A549 (cell line): ENCODE results near the gene DLG2. TPM values are rescaled to one million over a fixed set of nuclear protein-coding genes. Genes with fewer than 3 reads are reported as not detected.

Experiments used
- ATAC-seq, 2 experiments: fragments of 200-7000 bp in 1 of 2; fragments of >200 bp in 1 of 2; cut with Nextera tagmentation in 1 of 2; cut with Tn5 transposase in 1 of 2; 3 replicates each; pipeline versions ENCODE4 v1.8.0 to v1.9.1; 2018 to 2020; ENCODE audit warnings: mild to moderate bottlenecking in 1 of 2, moderate library complexity in 1 of 2
- CTCF ChIA-PET: fragments of 300-600 bp; sonication (Branson Sonifier 250); formaldehyde crosslinking; extraction: SDS; loops from one replicate; lab custom pipeline; 2021; ENCODE audit warnings: antibody characterized with exemption, inconsistent platforms; lab: Yijun Ruan, JAX
- POLR2A ChIA-PET: fragments of 350-600 bp; formaldehyde crosslinking; extraction: SDS; loops from one replicate; lab custom pipeline; 2021; ENCODE audit warnings: antibody characterized with exemption, inconsistent platforms; lab: Yijun Ruan, JAX
- DNase-seq, 2 experiments: peaks; one replicate each; pipeline versions ENCODE4 v3.0.0 to v3.0.0-alpha.2; 2011 to 2016; ENCODE audit warnings: low read depth in 1 of 2, low spot score in 1 of 2
- FAIRE-seq: peaks from 2 replicates; lab custom pipeline; 2011; peaks lifted over from hg19 to GRCh38; lab: Jason Lieb, UNC
- H3K27ac ChIP-seq, 2 experiments: fragments of >200 bp; sonication (Bioruptor Twin); formaldehyde crosslinking; 3 replicates each; pipeline ENCODE4 v1.5.1; 2016 to 2017
- H3K4me1 ChIP-seq: fragments of >200 bp; sonication (Bioruptor Twin); formaldehyde crosslinking; 3 replicates; pipeline ENCODE4 v1.6.1; 2016
- H3K4me2 ChIP-seq: fragments of >200 bp; sonication (Bioruptor Twin); formaldehyde crosslinking; 3 replicates; pipeline ENCODE4 v1.6.1; 2016
- H3K4me3 ChIP-seq: fragments of >200 bp; sonication (Bioruptor Twin); formaldehyde crosslinking; 3 replicates; pipeline ENCODE4 v1.5.1; 2016
- H3K9me3 ChIP-seq: fragments of >200 bp; sonication (Bioruptor Twin); formaldehyde crosslinking; 3 replicates; pipeline ENCODE4 v1.6.1; 2016
- BCL3 ChIP-seq: fragments of >200 bp; sonication (Bioruptor Twin); formaldehyde crosslinking; IDR thresholded peaks from 3 replicates; pipeline ENCODE4 v1.6.1; 2016
- BHLHE40 ChIP-seq: IDR thresholded peaks from 2 replicates; pipeline ENCODE4 v1.6.1; 2012; ENCODE audit warnings: low read depth, low read length, inconsistent platforms
- CEBPB ChIP-seq, 2 experiments: fragments of >200 bp in 1 of 2; sonication (Bioruptor Twin) in 1 of 2; formaldehyde crosslinking in 1 of 2; IDR thresholded peaks; 2 replicates each; pipeline ENCODE4 v1.6.1; 2012 to 2016
- CHD2 ChIP-seq: fragments of 150-350 bp; IDR thresholded peaks from 2 replicates; pipeline ENCODE4 v1.6.1; 2014; ENCODE audit warnings: low read length; ENCODE audit not compliant: partially characterized antibody
- FOXS1 ChIP-seq: fragments of 250-450 bp; sonication (Bioruptor Pico); IDR thresholded peaks from 2 replicates; pipeline ENCODE4 v1.5.0; 2020; ENCODE audit warnings: mild to moderate bottlenecking, moderate library complexity
- HDAC2 ChIP-seq: fragments of 200-600 bp; sonication (generic); IDR thresholded peaks from 2 replicates; pipeline ENCODE4 v1.6.1; 2016
- JUNB ChIP-seq: fragments of >200 bp; sonication (Bioruptor Twin); formaldehyde crosslinking; IDR thresholded peaks from 2 replicates; pipeline ENCODE4 v1.6.1; 2016
- KDM5A ChIP-seq: fragments of 200-600 bp; sonication (generic); IDR thresholded peaks from 2 replicates; pipeline ENCODE4 v1.6.1; 2016; ENCODE audit warnings: antibody characterized with exemption, mild to moderate bottlenecking
- MAFK ChIP-seq: fragments of 450-650 bp; IDR thresholded peaks from 2 replicates; pipeline ENCODE4 v1.6.1; 2014; ENCODE audit not compliant: partially characterized antibody
- MAX ChIP-seq: IDR thresholded peaks from 2 replicates; pipeline ENCODE4 v1.6.1; 2012
- NFE2L2 ChIP-seq: fragments of 150-350 bp; conservative IDR thresholded peaks from 2 replicates; pipeline ENCODE4 v1.6.1; 2014; ENCODE audit warnings: low read length
- NPAS2 ChIP-seq: fragments of 250-450 bp; sonication (Bioruptor Pico); IDR thresholded peaks from 2 replicates; pipeline ENCODE4 v1.8.0; 2022; ENCODE audit warnings: mild to moderate bottlenecking, moderate library complexity, borderline replicate concordance
- NR3C1 ChIP-seq: fragments of >200 bp; sonication (Bioruptor Twin); formaldehyde crosslinking; IDR thresholded peaks from 3 replicates; pipeline ENCODE4 v1.6.1; 2017
- PBX3 ChIP-seq: IDR thresholded peaks from 2 replicates; pipeline ENCODE4 v1.6.1; 2012
- PHF8 ChIP-seq: fragments of 200-600 bp; sonication (generic); IDR thresholded peaks from 2 replicates; pipeline ENCODE4 v1.6.1; 2016; ENCODE audit warnings: low read depth, mild to moderate bottlenecking, antibody characterized with exemption, moderate library complexity, borderline replicate concordance
- POLR2A ChIP-seq: IDR thresholded peaks from 2 replicates; pipeline ENCODE4 v1.6.1; 2012; ENCODE audit warnings: mild to moderate bottlenecking, low read length
- RAD21 ChIP-seq, 2 experiments: fragments of >200 bp in 1 of 2; sonication (Bioruptor Twin) in 1 of 2; formaldehyde crosslinking in 1 of 2; IDR thresholded peaks in 1 of 2; conservative IDR thresholded peaks in 1 of 2; 2 replicates in 1 of 2; 3 replicates in 1 of 2; pipeline ENCODE4 v1.6.1; 2012 to 2018; ENCODE audit warnings: inconsistent platforms in 1 of 2
- RARB ChIP-seq: fragments of 250-450 bp; sonication (Bioruptor Pico); IDR thresholded peaks from 2 replicates; pipeline ENCODE4 v1.8.0; 2021; ENCODE audit warnings: mild to moderate bottlenecking, moderate library complexity
- RCOR1 ChIP-seq: fragments of 150-350 bp; IDR thresholded peaks from 2 replicates; pipeline ENCODE4 v1.6.1; 2014; ENCODE audit warnings: antibody characterized with exemption, low read length, low read depth
- RFX5 ChIP-seq: fragments of 450-650 bp; IDR thresholded peaks from 2 replicates; pipeline ENCODE4 v1.7.1; 2014; ENCODE audit warnings: antibody characterized with exemption, mild to moderate bottlenecking, moderate library complexity
- RNF2 ChIP-seq: fragments of 200-600 bp; sonication (generic); IDR thresholded peaks from 2 replicates; pipeline ENCODE4 v1.6.1; 2016; ENCODE audit warnings: low read depth, mild to moderate bottlenecking, antibody characterized with exemption, moderate library complexity, borderline replicate concordance
- ZC3H11A ChIP-seq: fragments of 450-650 bp; IDR thresholded peaks from 2 replicates; pipeline ENCODE4 v1.6.1; 2014; ENCODE audit warnings: antibody characterized with exemption, mild to moderate bottlenecking
- ZNF302 ChIP-seq: fragments of 250-450 bp; sonication (Bioruptor Pico); IDR thresholded peaks from 2 replicates; pipeline ENCODE4 v1.9.0; 2021; ENCODE audit warnings: inconsistent platforms, mild to moderate bottlenecking, moderate library complexity
- WGBS: methylation state at CpG from one replicate; pipeline ENCODE4 v1.1.6; 2017; ENCODE audit errors: missing lambda C conversion rate; 5-methylcytosine and 5-hydroxymethylcytosine counted together
- polyA plus RNA-seq, 4 experiments: library from polyadenylated mRNA; depleted of rRNA in 3 of 4; stranded (reverse); fragments of >200 nt; fragmentation: RNase III in 1 of 4; extraction: RNeasy Plus Mini Kit Qiagen cat#74134 plus additional on column Dnase treatment in 1 of 4; gene quantifications; 2 replicates in 3 of 4; 3 replicates in 1 of 4; pipeline ENCODE4 v1.2.3, GENCODE V29; 2011 to 2017
- TF ChIP-seq, protein P1 (sequence below): fragments of 250-450 bp; sonication (Bioruptor Pico); IDR thresholded peaks from 2 replicates; pipeline ENCODE4 v1.5.0; 2021; ENCODE audit warnings: mild to moderate bottlenecking, moderate library complexity, borderline replicate concordance
- TF ChIP-seq, protein P2 (sequence below): IDR thresholded peaks from 2 replicates; pipeline ENCODE4 v1.6.1; 2012; ENCODE audit warnings: low read depth, borderline replicate concordance
- TF ChIP-seq, protein P3 (sequence below): fragments of 150-350 bp; IDR thresholded peaks from 2 replicates; pipeline ENCODE4 v1.6.1; 2014; ENCODE audit warnings: low read depth, mild to moderate bottlenecking, low read length
- TF ChIP-seq, protein P4 (sequence below): fragments of 200-600 bp; sonication (generic); IDR thresholded peaks from 2 replicates; pipeline ENCODE4 v1.6.1; 2016; ENCODE audit warnings: antibody characterized with exemption, mild to moderate bottlenecking, moderate library complexity

Gene DLG2
- polyA plus RNA-seq, 2 of the 4 experiments (the other 2 are of a cell fraction): 0.26 to 0.79 TPM

GRCh38 chr11:84333221-84333620 is 1293.9 kb downstream of the DLG2 start (continued):
- no peak for TF ChIP-seq NPAS2 (CRISPR knock-in tag)

DNA sequence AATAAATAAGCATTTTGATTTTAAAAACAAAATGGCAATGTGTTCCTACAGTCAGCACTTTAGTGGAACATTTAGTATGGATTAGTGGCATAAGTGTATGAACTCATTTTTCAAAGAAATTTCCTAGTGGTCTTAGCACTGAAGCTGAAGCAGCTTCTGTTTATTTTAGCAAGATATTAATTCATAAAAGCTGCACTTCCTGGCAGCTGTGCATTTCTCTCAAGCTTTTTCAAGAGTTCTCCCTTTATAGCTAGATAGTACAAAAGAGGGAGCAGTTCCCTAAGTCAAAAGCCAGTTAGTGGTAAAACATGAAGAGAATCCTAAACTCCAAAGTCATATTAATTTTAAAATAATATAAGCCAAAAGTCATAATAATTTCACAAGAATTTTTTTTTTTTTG is 1304.9 kb downstream of the DLG2 start:
- no peak for DNase-seq

GRCh38 chr11:84319863-84320262 is 1307.3 kb downstream of the DLG2 start:
- ChIA-PET CTCF (no interaction called here), POLR2A (no interaction called here)
- H3K9me3 ChIP-seq: no peaks in the 10 kb centered on the region
- 1% methylated on average over 2 of the region's 2 CpGs for WGBS
- FAIRE-seq: no peak
- no peak for DNase-seq
- ATAC-seq: no peak
- H3K4me3 ChIP-seq: no peak overlapping the region
- H3K4me2 ChIP-seq: no peak overlapping the region
- H3K27ac ChIP-seq: no peak overlapping the region
- H3K4me1 ChIP-seq: no peaks in the 10 kb centered on the region
- TF ChIP-seq BCL3 (no peak), CEBPB (IDR thresholded peaks at IDR 0.05) (no peak), RFX5 (no peak), JUNB (no peak), RAD21 (conservative IDR thresholded peaks at IDR 0.05 in 1 of 2, IDR thresholded peaks at IDR 0.05 in 1 of 2) (no peak), MAFK (no peak), POLR2A (no peak), PHF8 (no peak), MAX (no peak), PBX3 (no peak), FOXS1 (CRISPR knock-in tag) (no peak), NR3C1 (no peak), NFE2L2 (no peak), CHD2 (no peak), ZC3H11A (no peak), ZNF302 (no peak)
- TF ChIP-seq, protein P1, sequence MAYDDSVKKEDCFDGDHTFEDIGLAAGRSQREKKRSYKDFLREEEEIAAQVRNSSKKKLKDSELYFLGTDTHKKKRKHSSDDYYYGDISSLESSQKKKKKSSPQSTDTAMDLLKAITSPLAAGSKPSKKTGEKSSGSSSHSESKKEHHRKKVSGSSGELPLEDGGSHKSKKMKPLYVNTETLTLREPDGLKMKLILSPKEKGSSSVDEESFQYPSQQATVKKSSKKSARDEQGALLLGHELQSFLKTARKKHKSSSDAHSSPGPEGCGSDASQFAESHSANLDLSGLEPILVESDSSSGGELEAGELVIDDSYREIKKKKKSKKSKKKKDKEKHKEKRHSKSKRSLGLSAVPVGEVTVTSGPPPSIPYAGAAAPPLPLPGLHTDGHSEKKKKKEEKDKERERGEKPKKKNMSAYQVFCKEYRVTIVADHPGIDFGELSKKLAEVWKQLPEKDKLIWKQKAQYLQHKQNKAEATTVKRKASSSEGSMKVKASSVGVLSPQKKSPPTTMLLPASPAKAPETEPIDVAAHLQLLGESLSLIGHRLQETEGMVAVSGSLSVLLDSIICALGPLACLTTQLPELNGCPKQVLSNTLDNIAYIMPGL (CRISPR knock-in tag): no peak
- TF ChIP-seq, protein P2, sequence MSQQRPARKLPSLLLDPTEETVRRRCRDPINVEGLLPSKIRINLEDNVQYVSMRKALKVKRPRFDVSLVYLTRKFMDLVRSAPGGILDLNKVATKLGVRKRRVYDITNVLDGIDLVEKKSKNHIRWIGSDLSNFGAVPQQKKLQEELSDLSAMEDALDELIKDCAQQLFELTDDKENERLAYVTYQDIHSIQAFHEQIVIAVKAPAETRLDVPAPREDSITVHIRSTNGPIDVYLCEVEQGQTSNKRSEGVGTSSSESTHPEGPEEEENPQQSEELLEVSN: no peak
- TF ChIP-seq, all 56 proteins: peak for 0

More for the DNA sequence above, 1304.9 kb downstream of the DLG2 start:
- no peaks in the 10 kb centered on the region for H3K4me1 ChIP-seq
- no peak overlapping the region for H3K27ac ChIP-seq
- no peak for FAIRE-seq
- TF ChIP-seq JUNB: no peak
- TF ChIP-seq RNF2: no peak
- TF ChIP-seq KDM5A: no peak
- TF ChIP-seq, protein P3, sequence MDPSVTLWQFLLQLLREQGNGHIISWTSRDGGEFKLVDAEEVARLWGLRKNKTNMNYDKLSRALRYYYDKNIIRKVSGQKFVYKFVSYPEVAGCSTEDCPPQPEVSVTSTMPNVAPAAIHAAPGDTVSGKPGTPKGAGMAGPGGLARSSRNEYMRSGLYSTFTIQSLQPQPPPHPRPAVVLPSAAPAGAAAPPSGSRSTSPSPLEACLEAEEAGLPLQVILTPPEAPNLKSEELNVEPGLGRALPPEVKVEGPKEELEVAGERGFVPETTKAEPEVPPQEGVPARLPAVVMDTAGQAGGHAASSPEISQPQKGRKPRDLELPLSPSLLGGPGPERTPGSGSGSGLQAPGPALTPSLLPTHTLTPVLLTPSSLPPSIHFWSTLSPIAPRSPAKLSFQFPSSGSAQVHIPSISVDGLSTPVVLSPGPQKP: no peak
- TF ChIP-seq HDAC2: no peak
- TF ChIP-seq, protein P4, sequence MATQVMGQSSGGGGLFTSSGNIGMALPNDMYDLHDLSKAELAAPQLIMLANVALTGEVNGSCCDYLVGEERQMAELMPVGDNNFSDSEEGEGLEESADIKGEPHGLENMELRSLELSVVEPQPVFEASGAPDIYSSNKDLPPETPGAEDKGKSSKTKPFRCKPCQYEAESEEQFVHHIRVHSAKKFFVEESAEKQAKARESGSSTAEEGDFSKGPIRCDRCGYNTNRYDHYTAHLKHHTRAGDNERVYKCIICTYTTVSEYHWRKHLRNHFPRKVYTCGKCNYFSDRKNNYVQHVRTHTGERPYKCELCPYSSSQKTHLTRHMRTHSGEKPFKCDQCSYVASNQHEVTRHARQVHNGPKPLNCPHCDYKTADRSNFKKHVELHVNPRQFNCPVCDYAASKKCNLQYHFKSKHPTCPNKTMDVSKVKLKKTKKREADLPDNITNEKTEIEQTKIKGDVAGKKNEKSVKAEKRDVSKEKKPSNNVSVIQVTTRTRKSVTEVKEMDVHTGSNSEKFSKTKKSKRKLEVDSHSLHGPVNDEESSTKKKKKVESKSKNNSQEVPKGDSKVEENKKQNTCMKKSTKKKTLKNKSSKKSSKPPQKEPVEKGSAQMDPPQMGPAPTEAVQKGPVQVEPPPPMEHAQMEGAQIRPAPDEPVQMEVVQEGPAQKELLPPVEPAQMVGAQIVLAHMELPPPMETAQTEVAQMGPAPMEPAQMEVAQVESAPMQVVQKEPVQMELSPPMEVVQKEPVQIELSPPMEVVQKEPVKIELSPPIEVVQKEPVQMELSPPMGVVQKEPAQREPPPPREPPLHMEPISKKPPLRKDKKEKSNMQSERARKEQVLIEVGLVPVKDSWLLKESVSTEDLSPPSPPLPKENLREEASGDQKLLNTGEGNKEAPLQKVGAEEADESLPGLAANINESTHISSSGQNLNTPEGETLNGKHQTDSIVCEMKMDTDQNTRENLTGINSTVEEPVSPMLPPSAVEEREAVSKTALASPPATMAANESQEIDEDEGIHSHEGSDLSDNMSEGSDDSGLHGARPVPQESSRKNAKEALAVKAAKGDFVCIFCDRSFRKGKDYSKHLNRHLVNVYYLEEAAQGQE: no peak
- TF ChIP-seq RCOR1: no peak
- TF ChIP-seq RAD21 (conservative IDR thresholded peaks at IDR 0.05 in 1 of 2, IDR thresholded peaks at IDR 0.05 in 1 of 2): no peak
- no peak for TF ChIP-seq RARB (CRISPR knock-in tag)
- no peak for TF ChIP-seq BHLHE40
- no peaks in the 10 kb centered on the region for H3K9me3 ChIP-seq
- no peak overlapping the region for H3K4me3 ChIP-seq
- ChIA-PET CTCF (no interaction called here), POLR2A (no interaction called here)
- H3K4me2 ChIP-seq: no peak overlapping the region
- no peak for ATAC-seq
